NCI-H1092 treated with DMSO at 0.1 percent for 48 hours (cell line): ENCODE results near the gene NRCAM.

Source experiments
- DNase-seq: peaks from one replicate; lab custom pipeline; 2025; lab: John Stamatoyannopoulos, UW

Gene NRCAM

GRCh38 chr7:108459922-108460551 is 3.8 kb upstream of the NRCAM start:
- DNase-seq = peak; percentile 76

- DNase-seq = no peak
Measured at GRCh38 chr7:108457871-108458270, 1.6 kb upstream of the NRCAM start.

- DNase-seq = no peak
Measured at GRCh38 chr7:108456845-108457540, 757 bp upstream of the NRCAM start.

- peak; percentile 66 for DNase-seq
Measured at GRCh38 chr7:108455551-108455997, 662 bp downstream of the NRCAM start.

GRCh38 chr7:108454674-108455550 is 1.3 kb downstream of the NRCAM start:
- DNase-seq = peak; percentile 80

GRCh38 chr7:108454317-108454673 is 1.9 kb downstream of the NRCAM start:
- DNase-seq = no peak

GRCh38 chr7:108453320-108453719 is 2.9 kb downstream of the NRCAM start:
- DNase-seq = no peak

GRCh38 chr7:108452707-108453106 is 3.5 kb downstream of the NRCAM start:
- DNase-seq = peak; percentile 53

GRCh38 chr7:108451296-108451848 is 4.9 kb downstream of the NRCAM start:
- no peak for DNase-seq

GRCh38 chr7:108450160-108450559 is 6.1 kb downstream of the NRCAM start:
- DNase-seq = no peak

GRCh38 chr7:108449521-108449920 is 6.7 kb downstream of the NRCAM start:
- DNase-seq = no peak

- DNase-seq = peak; percentile 89
Measured at GRCh38 chr7:108448584-108449505, 7.4 kb downstream of the NRCAM start.

- DNase-seq = peak; percentile 80
Measured at GRCh38 chr7:108442039-108442568, 14.1 kb downstream of the NRCAM start.

- DNase-seq = no peak
Measured at GRCh38 chr7:108441392-108441955, 14.8 kb downstream of the NRCAM start.

GRCh38 chr7:108440613-108441012 is 15.6 kb downstream of the NRCAM start:
- DNase-seq = no peak

- no peak for DNase-seq
Measured at GRCh38 chr7:108436906-108437305, 19.3 kb downstream of the NRCAM start.

GRCh38 chr7:108434010-108434409 is 22.2 kb downstream of the NRCAM start:
- no peak for DNase-seq

GRCh38 chr7:108431099-108431498 is 25.1 kb downstream of the NRCAM start:
- DNase-seq = no peak

GRCh38 chr7:108430664-108431063 is 25.6 kb downstream of the NRCAM start:
- no peak for DNase-seq

- no peak for DNase-seq
Measured at GRCh38 chr7:108427766-108428165, 28.5 kb downstream of the NRCAM start.
